ENCODE measurements around the gene DSC2. TPM values are rescaled to one million over a fixed set of nuclear protein-coding genes. Genes with fewer than 3 reads are reported as not detected.
A peak's percentile ranks its signal among the peaks of the same experiment; 100 is the strongest.

Gene DSC2
- total and polyA plus RNA-seq, 3 donors from 2014 or later = 1.2 to 2.7 (median 1.2) TPM

DNA sequence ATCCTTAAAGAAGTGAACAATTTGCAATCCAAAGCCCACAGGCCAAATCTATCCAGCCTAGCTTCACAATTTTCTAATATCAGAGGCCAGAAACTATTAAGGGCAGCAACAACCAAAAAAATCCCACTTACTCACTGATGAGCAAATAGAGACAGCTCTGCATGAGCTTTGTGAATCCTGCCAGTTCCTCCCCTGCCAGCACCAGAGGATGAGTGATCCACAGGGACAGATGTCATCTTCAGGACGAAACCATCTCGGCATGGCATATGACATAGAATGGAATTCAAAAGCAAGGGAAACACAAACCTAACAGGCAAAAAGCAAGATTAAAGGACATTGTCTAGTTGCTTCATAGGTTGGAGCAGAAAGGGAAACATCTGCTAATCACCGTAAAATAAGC is 2.2 kb upstream of the DSC2 start:
- WGBS, 2 donors = 56 to 76% methylated on average over 3 of the region's 3 CpGs
- no peaks in the 10 kb centered on the region for H3K9me3 ChIP-seq
- no peak for DNase-seq
- H3K4me1 ChIP-seq = peaks cover 4% of the 10 kb centered on the region
- no peak overlapping the region for H3K27ac ChIP-seq
- TF ChIP-seq POLR2A (IDR thresholded peaks at IDR 0.05) (no peak), CTCF (IDR thresholded peaks at IDR 0.05) (no peak)
- H3K36me3 ChIP-seq (ENCODE audit: low read depth, missing control alignments) = no peaks in the 10 kb centered on the region
- no peak overlapping the region for H3K4me3 ChIP-seq
- no peaks in the 10 kb centered on the region for H3K27me3 ChIP-seq
- intact Hi-C loops (cut with DNase I; ENCODE audit: low total_unique reads) = no loop called here

- no peaks in the 10 kb centered on the region for H3K9me3 ChIP-seq
- TF ChIP-seq CTCF (IDR thresholded peaks at IDR 0.05) = no peak
- TF ChIP-seq POLR2A (IDR thresholded peaks at IDR 0.05) = no peak
- H3K4me3 ChIP-seq = no peak overlapping the region
- no peak for DNase-seq
- intact Hi-C loops (cut with DNase I; ENCODE audit: low total_unique reads) = no loop called here
- no peaks in the 10 kb centered on the region for H3K27me3 ChIP-seq
- no peak overlapping the region for H3K27ac ChIP-seq
- 51 to 66% methylated on average over 3 of the region's 3 CpGs for WGBS, 2 donors
- H3K4me1 ChIP-seq = peaks cover 4% of the 10 kb centered on the region
- no peaks in the 10 kb centered on the region for H3K36me3 ChIP-seq (ENCODE audit: low read depth, missing control alignments)
These were observed 1.2 kb upstream of the DSC2 start for GRCh38 chr18:31103423-31103822.

- no peak overlapping the region for H3K27ac ChIP-seq
- DNase-seq = no peak
- H3K36me3 ChIP-seq (ENCODE audit: low read depth, missing control alignments) = no peaks in the 10 kb centered on the region
- no peaks in the 10 kb centered on the region for H3K27me3 ChIP-seq
- no peak for TF ChIP-seq CTCF (IDR thresholded peaks at IDR 0.05)
- no peak for TF ChIP-seq POLR2A (IDR thresholded peaks at IDR 0.05)
- H3K4me3 ChIP-seq = no peak overlapping the region
- peaks cover 4% of the 10 kb centered on the region for H3K4me1 ChIP-seq
- intact Hi-C loops (cut with DNase I; ENCODE audit: low total_unique reads) = no loop called here
- WGBS, 2 donors = 51 to 66% methylated on average over 2 of the region's 2 CpGs
- no peaks in the 10 kb centered on the region for H3K9me3 ChIP-seq
These were observed 720 bp upstream of the DSC2 start for GRCh38 chr18:31102941-31103340.

GRCh38 chr18:31101183-31102024 is 817 bp downstream of the DSC2 start:
- Histone ChIP-seq H3K4me3 (peak overlapping the region; percentile 47 to 70), H3K9me3 (no peaks in the 10 kb centered on the region), H3K27me3 (no peaks in the 10 kb centered on the region), H3K36me3 (ENCODE audit: low read depth, missing control alignments) (no peaks in the 10 kb centered on the region), H3K4me1 (peaks cover 4% of the 10 kb centered on the region), H3K27ac (peak overlapping the region; percentile 59 to 62)
- DNase-seq = peak; percentile 67
- WGBS, 2 donors = 1% methylated on average over 35 to 58 of the region's 72 CpGs
- TF ChIP-seq POLR2A (IDR thresholded peaks at IDR 0.05) = no peak
- no peak for TF ChIP-seq CTCF (IDR thresholded peaks at IDR 0.05)
- intact Hi-C loops (cut with DNase I; ENCODE audit: low total_unique reads) = no loop called here

All from testis (tissue), 3 donors.